ENCODE measurements around the gene DSP. TPM values are rescaled to one million over a fixed set of nuclear protein-coding genes. Genes with fewer than 3 reads are reported as not detected.

Gene DSP
- total RNA-seq, 1 donor from 2014 or later = not detected

DNA sequence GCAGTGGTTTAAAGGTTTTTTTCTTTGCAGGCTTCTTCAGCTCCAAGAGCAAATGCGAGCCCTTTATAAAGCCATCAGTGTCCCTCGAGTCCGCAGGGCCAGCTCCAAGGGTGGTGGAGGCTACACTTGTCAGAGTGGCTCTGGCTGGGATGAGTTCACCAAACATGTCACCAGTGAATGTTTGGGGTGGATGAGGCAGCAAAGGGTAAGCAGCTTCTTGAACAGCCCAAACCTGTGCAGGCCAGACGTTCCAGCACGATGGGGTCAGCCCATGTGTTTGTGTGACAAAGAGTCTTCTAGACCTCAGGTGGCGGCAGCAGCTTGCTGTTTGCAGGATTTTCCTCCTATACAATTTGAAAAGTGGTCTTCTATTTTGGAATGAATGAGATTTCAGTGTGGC is 17.7 kb downstream of the DSP start:
- no peaks in the 10 kb centered on the region for H3K4me1 Mint-ChIP-seq
- no peak overlapping the region for H3K4me3 Mint-ChIP-seq
- no peak overlapping the region for H3K27ac Mint-ChIP-seq
- peaks cover 39% of the 10 kb centered on the region for H3K27me3 Mint-ChIP-seq
- no peak for DNase-seq
- no peaks in the 10 kb centered on the region for H3K9me3 Mint-ChIP-seq
- H3K36me3 Mint-ChIP-seq (ENCODE audit: low read depth) = no peaks in the 10 kb centered on the region
- intact Hi-C loops (cut with micrococcal nuclease) = no loop called here

DNA sequence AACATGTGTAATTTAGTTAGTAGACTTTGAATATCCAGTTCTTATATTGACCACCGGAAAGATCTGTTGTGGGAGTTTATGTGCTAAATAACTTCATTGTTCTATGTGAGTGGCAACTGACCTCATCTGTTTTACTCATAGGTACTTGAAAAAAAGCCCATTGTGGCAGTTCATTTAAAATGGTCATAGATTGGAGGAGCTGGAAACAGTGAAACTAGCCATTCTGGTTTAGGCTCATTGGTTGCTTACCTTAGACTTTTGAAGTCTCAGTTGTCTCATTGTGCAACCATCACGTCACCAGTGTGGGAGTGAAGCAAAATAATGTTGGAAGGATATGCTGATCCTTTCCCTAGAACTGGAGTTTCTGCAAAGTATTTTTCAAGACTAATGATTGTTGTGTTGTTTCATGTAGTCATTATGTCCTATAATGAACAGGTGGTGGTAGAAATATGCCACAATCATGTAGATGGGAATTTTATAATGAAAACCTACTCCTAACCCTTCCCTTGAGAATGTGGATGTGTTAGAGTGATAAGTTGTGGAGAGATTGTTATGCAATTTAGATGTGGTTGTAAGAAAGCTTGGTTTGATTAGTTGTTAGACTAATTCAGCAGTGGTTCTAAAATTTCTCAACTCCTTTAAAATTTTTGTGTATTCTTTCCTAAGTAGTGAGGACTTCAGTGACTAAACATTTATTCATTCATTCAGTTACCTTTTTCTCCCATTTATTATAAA is 18.3 kb downstream of the DSP start:
- no peak for DNase-seq
- H3K27ac Mint-ChIP-seq = no peak overlapping the region
- intact Hi-C loops (cut with micrococcal nuclease) = no loop called here
- H3K27me3 Mint-ChIP-seq = peaks cover 37% of the 10 kb centered on the region
- H3K9me3 Mint-ChIP-seq = no peaks in the 10 kb centered on the region
- no peaks in the 10 kb centered on the region for H3K4me1 Mint-ChIP-seq
- H3K4me3 Mint-ChIP-seq = no peak overlapping the region
- no peaks in the 10 kb centered on the region for H3K36me3 Mint-ChIP-seq (ENCODE audit: low read depth)

DNA sequence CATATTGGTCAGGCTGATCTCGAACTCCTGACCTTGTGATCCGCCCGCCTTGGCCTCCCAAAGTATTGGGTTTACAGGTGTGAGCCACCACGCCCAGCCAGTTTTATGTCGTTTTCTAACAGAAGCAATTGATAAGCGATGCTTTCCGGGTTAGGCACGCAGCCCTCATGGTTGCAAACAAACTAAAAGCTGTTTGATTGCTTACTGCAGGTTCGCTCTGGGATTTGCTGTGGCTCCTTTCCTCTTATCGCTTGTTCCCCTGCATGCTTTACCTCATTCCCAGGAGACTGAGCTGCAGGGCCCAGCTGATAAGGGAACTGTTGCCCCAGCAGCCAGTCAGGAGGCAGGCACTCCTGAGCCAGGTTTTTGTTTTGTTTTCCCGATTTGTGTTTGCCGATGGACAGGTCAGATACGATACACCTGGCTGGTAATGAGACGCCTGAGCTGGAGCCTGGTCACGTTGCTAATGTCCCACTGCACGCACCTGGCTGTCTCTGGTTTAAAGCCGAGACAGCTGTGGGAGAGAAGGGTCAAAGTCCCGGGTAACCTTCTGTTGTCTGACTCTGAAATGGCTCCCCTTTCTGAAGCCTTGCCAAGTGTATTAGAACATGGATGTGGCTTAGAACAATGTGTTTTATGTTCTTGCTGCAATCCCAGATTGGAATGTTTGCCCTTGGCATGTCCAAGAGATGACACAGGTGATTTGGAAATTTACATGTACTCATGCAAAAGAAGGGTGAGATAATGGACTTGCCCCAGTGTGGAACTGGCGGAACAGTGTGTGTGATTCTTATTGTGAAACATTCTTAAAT is 19.9 kb downstream of the DSP start:
- Mint-ChIP-seq H3K27ac (no peak overlapping the region), H3K36me3 (ENCODE audit: low read depth) (no peaks in the 10 kb centered on the region), H3K27me3 (peaks cover 29% of the 10 kb centered on the region), H3K9me3 (no peaks in the 10 kb centered on the region), H3K4me1 (no peaks in the 10 kb centered on the region), H3K4me3 (no peak overlapping the region)
- intact Hi-C loops (cut with micrococcal nuclease) = no loop called here
- DNase-seq = no peak

DNA sequence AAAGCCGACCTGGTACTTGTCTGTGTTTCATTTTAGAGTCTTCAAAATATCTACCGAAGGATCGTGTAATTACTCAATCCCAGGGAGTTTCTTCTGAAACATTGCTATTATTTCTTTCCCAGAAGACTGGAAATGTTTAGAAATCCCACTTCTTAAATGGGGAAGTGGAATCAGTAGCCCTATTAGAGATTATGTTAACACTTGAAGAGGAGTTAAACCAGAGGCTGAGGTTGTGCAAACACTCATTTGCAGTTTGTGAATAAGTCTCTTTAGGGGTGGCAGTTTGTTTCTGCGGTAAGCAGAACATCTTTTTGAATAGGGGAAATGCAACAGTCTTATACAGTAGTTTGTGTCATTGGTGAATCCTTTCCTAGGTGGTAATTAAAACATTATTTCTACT is 21.3 kb downstream of the DSP start:
- intact Hi-C loops (cut with micrococcal nuclease) = no loop called here
- DNase-seq = no peak
- Mint-ChIP-seq H3K27me3 (peaks cover 25% of the 10 kb centered on the region), H3K4me1 (no peaks in the 10 kb centered on the region), H3K27ac (no peak overlapping the region), H3K4me3 (no peak overlapping the region), H3K36me3 (ENCODE audit: low read depth) (no peaks in the 10 kb centered on the region), H3K9me3 (no peaks in the 10 kb centered on the region)

DNA sequence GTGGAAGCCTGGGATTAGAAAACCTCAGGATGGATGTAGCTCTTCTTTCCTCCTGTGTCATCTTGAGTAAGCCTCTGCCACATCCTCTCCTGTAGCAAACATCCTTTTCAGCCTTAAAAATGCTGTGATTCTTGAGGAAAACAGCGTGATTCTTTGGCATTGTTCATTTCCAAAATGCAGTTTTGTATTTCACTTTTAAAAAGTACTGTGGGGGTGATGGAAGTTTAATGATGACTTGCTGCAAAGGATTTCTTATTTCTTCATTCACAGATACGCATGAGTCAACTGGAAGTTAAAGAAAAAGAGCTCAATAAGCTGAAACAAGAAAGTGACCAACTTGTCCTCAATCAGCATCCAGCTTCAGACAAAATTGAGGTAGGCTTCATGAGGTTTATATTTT is 24.6 kb downstream of the DSP start:
- Mint-ChIP-seq H3K4me1 (no peaks in the 10 kb centered on the region), H3K4me3 (no peak overlapping the region), H3K27ac (no peak overlapping the region), H3K27me3 (peaks cover 30% of the 10 kb centered on the region), H3K9me3 (no peaks in the 10 kb centered on the region), H3K36me3 (ENCODE audit: low read depth) (no peaks in the 10 kb centered on the region)
- intact Hi-C loops (cut with micrococcal nuclease) = no loop called here
- DNase-seq = no peak

DNA sequence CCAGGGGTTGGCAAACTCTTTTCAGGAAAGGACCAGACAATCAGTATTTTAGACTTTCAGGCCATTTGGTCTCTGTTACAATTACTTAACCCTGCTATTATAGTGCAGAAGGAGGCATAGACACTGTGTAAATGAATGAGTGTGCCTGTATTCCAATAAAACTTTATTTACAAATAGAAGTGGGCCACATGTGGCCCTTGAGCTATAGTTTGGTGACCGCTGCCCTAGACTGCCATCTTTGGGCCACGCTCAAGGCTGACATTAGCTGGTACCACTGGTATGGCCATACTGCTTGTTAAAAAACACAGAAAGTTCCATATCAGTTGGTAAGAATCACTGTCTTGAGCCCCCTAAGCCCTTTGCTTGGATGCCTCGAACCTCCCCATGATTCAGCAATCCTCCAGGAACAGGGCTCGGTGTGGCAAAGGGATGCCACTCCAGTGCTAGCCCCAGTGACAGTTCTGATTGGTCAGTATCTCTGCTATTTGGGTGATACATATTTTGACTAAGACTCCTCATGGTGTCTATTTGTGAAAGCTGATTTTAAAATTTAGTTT is 25.2 kb downstream of the DSP start:
- intact Hi-C loops (cut with micrococcal nuclease) = no loop called here
- Mint-ChIP-seq H3K4me3 (no peak overlapping the region), H3K9me3 (no peaks in the 10 kb centered on the region), H3K27ac (no peak overlapping the region), H3K27me3 (peaks cover 30% of the 10 kb centered on the region), H3K4me1 (no peaks in the 10 kb centered on the region), H3K36me3 (ENCODE audit: low read depth) (no peaks in the 10 kb centered on the region)
- DNase-seq = no peak

DNA sequence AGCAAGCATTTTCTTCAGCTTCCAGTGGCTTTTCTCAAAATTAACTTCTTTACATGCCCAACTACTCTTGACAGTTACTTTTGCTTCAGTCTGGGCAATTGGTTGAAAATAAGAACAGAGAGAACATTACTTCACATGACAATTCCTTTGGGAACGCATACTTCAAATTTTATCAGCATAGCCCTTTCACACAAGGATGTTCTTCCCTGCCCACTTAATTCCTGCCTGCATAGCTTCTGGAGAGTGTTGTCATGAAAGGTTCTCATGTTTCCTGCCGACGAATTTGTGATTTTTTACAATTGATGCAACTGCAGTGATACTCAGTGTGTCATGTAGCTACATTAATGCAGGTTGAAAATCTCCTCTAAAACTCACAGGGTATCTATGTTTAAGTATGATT is 26.6 kb downstream of the DSP start:
- Mint-ChIP-seq H3K27ac (no peak overlapping the region), H3K27me3 (peaks cover 32% of the 10 kb centered on the region), H3K36me3 (ENCODE audit: low read depth) (no peaks in the 10 kb centered on the region), H3K9me3 (no peaks in the 10 kb centered on the region), H3K4me1 (no peaks in the 10 kb centered on the region), H3K4me3 (no peak overlapping the region)
- no peak for DNase-seq
- intact Hi-C loops (cut with micrococcal nuclease) = no loop called here

DNA sequence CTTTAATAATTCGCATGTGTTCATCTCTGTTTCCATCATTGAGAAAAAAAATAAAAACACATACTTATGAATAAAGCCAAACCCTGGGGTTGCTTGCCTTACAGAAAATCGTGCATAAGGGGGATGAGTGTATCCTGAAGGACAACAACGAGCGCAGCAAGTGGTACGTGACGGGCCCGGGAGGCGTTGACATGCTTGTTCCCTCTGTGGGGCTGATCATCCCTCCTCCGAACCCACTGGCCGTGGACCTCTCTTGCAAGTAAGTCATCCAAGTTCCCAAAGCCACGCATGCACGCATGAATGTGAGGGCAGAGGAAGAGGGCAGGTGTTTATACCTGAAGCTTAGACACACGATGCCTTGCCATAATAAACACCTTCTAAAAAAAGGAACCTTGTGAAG is 27.6 kb downstream of the DSP start:
- no peaks in the 10 kb centered on the region for H3K4me1 Mint-ChIP-seq
- no peak overlapping the region for H3K4me3 Mint-ChIP-seq
- no peaks in the 10 kb centered on the region for H3K9me3 Mint-ChIP-seq
- intact Hi-C loops (cut with micrococcal nuclease) = no loop called here
- peaks cover 32% of the 10 kb centered on the region for H3K27me3 Mint-ChIP-seq
- H3K27ac Mint-ChIP-seq = no peak overlapping the region
- no peaks in the 10 kb centered on the region for H3K36me3 Mint-ChIP-seq (ENCODE audit: low read depth)
- DNase-seq = no peak

DNA sequence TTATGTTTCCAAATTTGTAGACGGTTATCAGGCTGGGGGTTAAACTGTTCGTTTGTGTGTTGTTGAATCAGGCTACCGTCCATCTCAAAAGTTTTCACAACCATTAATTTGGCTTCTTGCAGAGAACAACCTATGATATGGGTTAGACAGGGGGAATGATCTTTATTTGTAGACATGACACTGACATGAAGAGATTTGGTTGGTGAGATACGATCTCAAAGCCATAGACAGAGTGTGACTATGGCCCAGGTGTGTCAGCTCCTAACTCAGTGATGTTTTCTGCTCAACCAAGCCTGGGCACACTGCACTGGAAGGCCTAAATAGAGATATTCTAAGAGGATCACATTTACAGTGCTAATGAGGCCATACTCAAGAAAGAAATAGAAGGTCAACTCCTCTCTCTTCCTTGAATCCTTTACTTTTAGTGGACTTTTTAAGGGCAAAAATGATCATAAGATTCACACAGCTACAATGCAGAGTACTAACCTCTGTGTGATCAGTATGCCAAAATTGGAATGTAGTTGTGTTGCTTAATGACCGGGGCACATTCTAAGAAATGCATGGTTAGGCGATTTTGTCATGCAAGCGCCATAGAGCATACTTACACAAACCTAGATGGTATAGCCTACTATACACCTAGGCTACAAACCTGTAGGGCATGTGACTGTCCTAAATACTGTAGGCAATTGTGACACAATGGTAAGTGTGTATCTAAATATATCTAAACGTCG is 30.9 kb downstream of the DSP start:
- H3K4me3 Mint-ChIP-seq = no peak overlapping the region
- H3K36me3 Mint-ChIP-seq (ENCODE audit: low read depth) = no peaks in the 10 kb centered on the region
- no peak for DNase-seq
- peaks cover 34% of the 10 kb centered on the region for H3K27me3 Mint-ChIP-seq
- no peaks in the 10 kb centered on the region for H3K4me1 Mint-ChIP-seq
- H3K9me3 Mint-ChIP-seq = no peaks in the 10 kb centered on the region
- intact Hi-C loops (cut with micrococcal nuclease) = no loop called here
- H3K27ac Mint-ChIP-seq = no peak overlapping the region

DNA sequence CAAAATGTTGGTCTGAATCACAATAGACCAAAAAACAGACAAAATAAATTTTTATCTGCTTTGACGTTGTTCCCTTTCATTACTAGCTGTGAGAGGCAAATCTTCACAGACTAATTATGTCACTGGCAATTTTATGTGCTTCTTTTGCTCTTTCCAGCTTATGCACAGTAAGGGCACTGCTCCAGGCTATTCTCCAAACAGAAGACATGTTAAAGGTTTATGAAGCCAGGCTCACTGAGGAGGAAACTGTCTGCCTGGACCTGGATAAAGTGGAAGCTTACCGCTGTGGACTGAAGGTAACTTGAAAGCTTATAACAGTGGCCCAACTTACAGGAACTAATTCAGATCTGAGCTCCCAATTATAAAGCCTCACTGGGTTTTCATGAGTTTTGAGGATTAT is 33.0 kb downstream of the DSP start:
- intact Hi-C loops (cut with micrococcal nuclease) = no loop called here
- Mint-ChIP-seq H3K9me3 (no peaks in the 10 kb centered on the region), H3K4me3 (no peak overlapping the region), H3K36me3 (ENCODE audit: low read depth) (no peaks in the 10 kb centered on the region), H3K4me1 (no peaks in the 10 kb centered on the region), H3K27me3 (peaks cover 34% of the 10 kb centered on the region), H3K27ac (no peak overlapping the region)
- no peak for DNase-seq

DNA sequence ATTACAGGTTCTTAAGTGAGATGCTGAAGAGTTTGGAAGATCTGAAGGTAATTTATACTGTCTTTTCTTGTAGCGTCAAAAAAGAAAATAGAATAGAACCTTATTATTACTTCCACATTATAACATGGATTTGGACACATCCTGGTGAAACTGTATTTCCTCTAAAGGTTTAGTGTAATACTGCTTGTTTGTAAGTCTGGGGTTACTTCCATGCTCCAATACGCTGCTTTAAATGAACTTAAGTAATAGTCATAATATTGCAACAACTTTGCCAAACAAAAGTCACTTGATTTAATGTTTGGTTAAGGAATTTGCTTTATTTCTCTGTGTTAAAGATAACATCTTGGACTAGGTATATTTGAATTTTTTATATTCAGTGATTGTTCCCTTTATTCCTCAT is 37.0 kb downstream of the DSP start:
- H3K4me1 Mint-ChIP-seq = no peaks in the 10 kb centered on the region
- no peaks in the 10 kb centered on the region for H3K36me3 Mint-ChIP-seq (ENCODE audit: low read depth)
- intact Hi-C loops (cut with micrococcal nuclease) = no loop called here
- H3K4me3 Mint-ChIP-seq = no peak overlapping the region
- peaks cover 24% of the 10 kb centered on the region for H3K27me3 Mint-ChIP-seq
- no peaks in the 10 kb centered on the region for H3K9me3 Mint-ChIP-seq
- no peak overlapping the region for H3K27ac Mint-ChIP-seq
- no peak for DNase-seq

DNA sequence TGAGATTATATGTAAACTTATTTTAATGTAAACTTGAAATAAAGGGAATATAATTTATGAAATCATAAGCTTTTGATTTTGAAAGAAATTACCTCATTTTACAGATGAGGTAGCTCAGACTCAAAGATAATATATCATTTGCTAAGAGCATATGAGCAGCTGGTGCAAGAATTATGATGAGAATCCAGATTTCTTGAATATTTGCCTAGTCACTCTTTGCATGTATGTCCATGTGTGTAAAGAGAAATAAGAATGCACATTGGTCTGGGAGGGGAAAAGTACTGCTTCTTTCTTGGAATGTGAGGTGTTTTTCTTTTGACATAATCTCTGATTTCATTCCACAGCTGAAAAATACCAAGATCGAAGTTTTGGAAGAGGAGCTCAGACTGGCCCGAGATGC is 37.5 kb downstream of the DSP start:
- intact Hi-C loops (cut with micrococcal nuclease) = no loop called here
- H3K4me1 Mint-ChIP-seq = no peaks in the 10 kb centered on the region
- H3K36me3 Mint-ChIP-seq (ENCODE audit: low read depth) = no peaks in the 10 kb centered on the region
- DNase-seq = no peak
- no peak overlapping the region for H3K4me3 Mint-ChIP-seq
- no peak overlapping the region for H3K27ac Mint-ChIP-seq
- peaks cover 22% of the 10 kb centered on the region for H3K27me3 Mint-ChIP-seq
- H3K9me3 Mint-ChIP-seq = no peaks in the 10 kb centered on the region

DNA sequence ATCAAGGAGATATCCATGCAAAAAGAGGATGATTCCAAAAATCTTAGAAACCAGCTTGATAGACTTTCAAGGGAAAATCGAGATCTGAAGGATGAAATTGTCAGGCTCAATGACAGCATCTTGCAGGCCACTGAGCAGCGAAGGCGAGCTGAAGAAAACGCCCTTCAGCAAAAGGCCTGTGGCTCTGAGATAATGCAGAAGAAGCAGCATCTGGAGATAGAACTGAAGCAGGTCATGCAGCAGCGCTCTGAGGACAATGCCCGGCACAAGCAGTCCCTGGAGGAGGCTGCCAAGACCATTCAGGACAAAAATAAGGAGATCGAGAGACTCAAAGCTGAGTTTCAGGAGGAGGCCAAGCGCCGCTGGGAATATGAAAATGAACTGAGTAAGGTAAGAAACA is 38.4 kb downstream of the DSP start:
- intact Hi-C loops (cut with micrococcal nuclease) = no loop called here
- H3K27me3 Mint-ChIP-seq = peaks cover 20% of the 10 kb centered on the region

DNA sequence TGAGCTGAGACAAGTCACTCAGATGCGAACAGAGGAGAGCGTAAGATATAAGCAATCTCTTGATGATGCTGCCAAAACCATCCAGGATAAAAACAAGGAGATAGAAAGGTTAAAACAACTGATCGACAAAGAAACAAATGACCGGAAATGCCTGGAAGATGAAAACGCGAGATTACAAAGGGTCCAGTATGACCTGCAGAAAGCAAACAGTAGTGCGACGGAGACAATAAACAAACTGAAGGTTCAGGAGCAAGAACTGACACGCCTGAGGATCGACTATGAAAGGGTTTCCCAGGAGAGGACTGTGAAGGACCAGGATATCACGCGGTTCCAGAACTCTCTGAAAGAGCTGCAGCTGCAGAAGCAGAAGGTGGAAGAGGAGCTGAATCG is 39.1 kb downstream of the DSP start:
- intact Hi-C loops (cut with micrococcal nuclease) = no loop called here
- Mint-ChIP-seq H3K27me3 (peaks cover 17% of the 10 kb centered on the region), H3K27ac (no peak overlapping the region), H3K4me3 (no peak overlapping the region), H3K4me1 (no peaks in the 10 kb centered on the region), H3K9me3 (no peaks in the 10 kb centered on the region), H3K36me3 (ENCODE audit: low read depth) (no peaks in the 10 kb centered on the region)
- DNase-seq = no peak

More for the DNA sequence above, 38.4 kb downstream of the DSP start:
- Mint-ChIP-seq H3K9me3 (no peaks in the 10 kb centered on the region), H3K4me1 (no peaks in the 10 kb centered on the region), H3K36me3 (ENCODE audit: low read depth) (no peaks in the 10 kb centered on the region), H3K27ac (no peak overlapping the region), H3K4me3 (no peak overlapping the region)
- DNase-seq = no peak

Measured in activated CD4-positive, alpha-beta T cell treated with anti-CD3 and anti-CD28 coated beads, Interleukin-2, amount 10 ng/mL, durations not matched to agents 24 days and 14 days (primary cell).